Suppressor macrophage treated with lipopolysaccharide for 1 hour (primary cell): ENCODE results near the gene CRYGD.

ENCODE experiments used
- DNase-seq, 3 donors: peaks; one replicate each; pipeline ENCODE4 v3.0.0-alpha.2; 2020 to 2022

The CRYGD gene

DNA sequence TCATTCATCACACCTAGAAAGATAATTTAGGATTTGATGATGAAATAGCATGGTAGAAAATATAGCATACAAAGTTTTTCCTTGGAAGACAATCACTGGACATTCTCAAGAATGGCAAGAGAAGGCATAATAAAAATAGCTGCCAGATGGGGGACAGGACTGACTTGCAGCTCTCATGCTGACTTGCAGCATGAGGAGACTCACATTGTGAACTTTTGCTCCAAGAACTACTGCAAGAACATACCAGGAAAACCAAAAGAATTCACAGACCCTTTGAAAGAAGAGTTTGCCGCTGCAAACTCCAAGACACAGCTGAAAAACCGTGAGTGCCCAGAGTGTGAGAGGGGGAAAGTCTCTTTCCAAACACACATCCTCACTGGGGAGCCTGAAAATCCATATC lies 47.0 kb downstream of the CRYGD start:
- no peak for DNase-seq

DNA sequence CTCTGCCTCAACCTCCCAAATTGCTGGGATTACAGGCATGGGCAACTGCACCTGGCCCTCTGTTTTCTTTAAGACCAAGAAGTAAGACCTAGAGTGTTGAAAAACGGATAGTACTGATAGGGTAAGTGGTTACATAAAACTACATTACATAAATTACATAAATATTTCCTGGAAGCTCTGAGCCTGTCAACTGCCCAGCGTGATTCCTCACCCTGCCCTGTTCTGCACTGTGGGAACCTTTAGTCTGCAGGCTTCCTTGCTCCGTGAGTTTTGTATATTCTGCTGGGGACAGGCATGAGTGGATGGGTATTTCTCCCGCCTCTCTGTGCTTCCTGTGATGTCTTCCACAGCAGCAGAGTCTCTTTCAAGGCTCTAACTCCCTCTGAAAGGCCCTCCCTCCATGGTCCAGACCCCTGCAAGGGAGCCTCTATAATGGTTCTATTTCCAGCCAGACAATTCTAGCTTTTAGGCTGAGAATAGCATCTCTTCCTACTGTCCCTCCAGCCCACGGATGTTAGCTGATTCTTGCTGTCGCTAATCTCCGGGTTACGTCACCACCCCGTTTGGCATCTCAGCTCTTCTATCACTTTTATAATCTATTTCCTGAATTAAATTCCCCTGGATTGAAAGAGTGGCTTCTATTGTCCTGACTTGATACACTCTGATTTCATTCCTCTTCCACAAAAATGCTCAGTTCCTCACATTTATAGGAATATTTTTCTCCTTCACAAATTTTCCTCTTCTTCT lies 49.5 kb downstream of the CRYGD start:
- no peak for DNase-seq

DNA sequence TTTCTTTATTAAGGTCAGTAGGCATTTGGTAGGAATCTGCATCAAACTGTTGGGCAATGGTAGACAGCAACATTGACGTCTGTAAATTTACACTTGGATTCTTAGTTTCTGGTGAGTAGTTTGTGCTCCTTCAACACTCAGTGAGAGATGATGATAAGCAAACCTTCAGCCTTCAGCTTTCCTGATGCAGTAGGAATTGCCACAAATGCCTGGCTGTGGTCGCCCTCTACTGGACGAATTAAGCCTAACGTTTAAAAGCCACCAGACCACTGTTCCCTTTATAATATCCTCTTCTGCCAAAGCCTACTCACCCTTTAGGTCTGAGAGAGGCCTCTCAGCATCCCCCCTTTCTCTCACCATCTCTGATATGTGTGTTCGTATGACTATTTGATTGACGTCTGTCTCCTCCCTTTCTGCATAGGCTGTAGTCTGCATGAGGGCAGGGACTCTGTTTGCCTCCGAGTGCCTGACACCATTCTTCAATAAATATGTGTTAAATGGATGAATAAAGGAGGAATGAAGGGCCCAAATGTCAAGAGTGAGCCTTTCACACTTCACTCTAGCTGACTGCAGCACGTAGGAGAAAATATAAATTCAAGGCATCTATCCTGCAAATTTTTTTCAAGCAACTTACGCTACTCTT lies 52.0 kb downstream of the CRYGD start:
- DNase-seq = peak; percentile 64 to 81 (median 74)
